ENCODE measurements around the gene PRR35.

PRR35 gene

GRCh38 chr16:564690-565418 lies 4.7 kb downstream of the PRR35 start:
- DNase-seq (ENCODE audit: low read depth): no peak

GRCh38 chr16:565419-566330 lies 5.5 kb downstream of the PRR35 start:
- no peak for DNase-seq (ENCODE audit: low read depth)

- DNase-seq (ENCODE audit: low read depth): no peak
Measured at GRCh38 chr16:566475-567372, 6.5 kb downstream of the PRR35 start, which contains the start of gene NHLRC4. Gene NHLRC4, plus strand, starts transcription at chr16:567005. Its CDS starts 1,043 bp downstream, at chr16:568048.

- DNase-seq (ENCODE audit: low read depth): no peak
Measured at GRCh38 chr16:567373-568256, 7.4 kb downstream of the PRR35 start.

GRCh38 chr16:568401-569258 lies 8.4 kb downstream of the PRR35 start:
- no peak for DNase-seq (ENCODE audit: low read depth)

GRCh38 chr16:569445-570254 lies 9.5 kb downstream of the PRR35 start, which contains the start of gene PIGQ:
Gene PIGQ, plus strand, starts transcription at chr16:569968. Its CDS starts 4,107 bp downstream, at chr16:574075.
- DNase-seq (ENCODE audit: low read depth): no peak

GRCh38 chr16:572865-573650 lies 12.9 kb downstream of the PRR35 start:
- no peak for DNase-seq (ENCODE audit: low read depth)

- DNase-seq (ENCODE audit: low read depth): no peak
Measured at GRCh38 chr16:574021-574760, 14.0 kb downstream of the PRR35 start.

GRCh38 chr16:575354-576196 lies 15.4 kb downstream of the PRR35 start:
- no peak for DNase-seq (ENCODE audit: low read depth)

- DNase-seq (ENCODE audit: low read depth): no peak
Measured at GRCh38 chr16:576197-576822, 16.1 kb downstream of the PRR35 start.

GRCh38 chr16:576823-577201 lies 16.6 kb downstream of the PRR35 start:
- DNase-seq (ENCODE audit: low read depth): no peak

- no peak for DNase-seq (ENCODE audit: low read depth)
Measured at GRCh38 chr16:577796-578195, 17.6 kb downstream of the PRR35 start.

- no peak for DNase-seq (ENCODE audit: low read depth)
Measured at GRCh38 chr16:578232-578869, 18.2 kb downstream of the PRR35 start.

- no peak for DNase-seq (ENCODE audit: low read depth)
Measured at GRCh38 chr16:578870-579405, 18.7 kb downstream of the PRR35 start.
